ENCODE data around the gene ZNF331.

ZNF331 gene

DNA sequence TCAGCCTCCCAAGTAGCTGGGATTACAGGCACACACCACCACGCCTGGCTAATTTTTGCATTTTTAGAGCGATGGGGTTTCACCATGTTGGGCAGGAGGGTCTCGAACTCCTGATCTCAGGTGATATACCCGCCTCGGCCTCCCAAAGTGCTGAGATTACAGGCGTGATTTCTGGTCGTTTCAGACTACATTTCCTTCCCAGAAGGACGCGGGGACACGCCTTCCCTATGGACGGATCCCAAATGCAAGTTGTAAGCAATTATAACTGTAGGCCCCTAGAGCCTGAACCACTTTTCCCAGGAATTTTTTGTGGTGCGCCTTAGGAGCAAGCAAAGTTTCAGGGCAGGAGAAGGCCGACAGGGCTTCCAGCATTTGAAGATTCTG lies 17.8 kb upstream of the ZNF331 start:
- no peak for DNase-seq (ENCODE audit: low read depth, low spot score)
- peak overlapping the region; percentile 48 for H3K27ac ChIP-seq

DNA sequence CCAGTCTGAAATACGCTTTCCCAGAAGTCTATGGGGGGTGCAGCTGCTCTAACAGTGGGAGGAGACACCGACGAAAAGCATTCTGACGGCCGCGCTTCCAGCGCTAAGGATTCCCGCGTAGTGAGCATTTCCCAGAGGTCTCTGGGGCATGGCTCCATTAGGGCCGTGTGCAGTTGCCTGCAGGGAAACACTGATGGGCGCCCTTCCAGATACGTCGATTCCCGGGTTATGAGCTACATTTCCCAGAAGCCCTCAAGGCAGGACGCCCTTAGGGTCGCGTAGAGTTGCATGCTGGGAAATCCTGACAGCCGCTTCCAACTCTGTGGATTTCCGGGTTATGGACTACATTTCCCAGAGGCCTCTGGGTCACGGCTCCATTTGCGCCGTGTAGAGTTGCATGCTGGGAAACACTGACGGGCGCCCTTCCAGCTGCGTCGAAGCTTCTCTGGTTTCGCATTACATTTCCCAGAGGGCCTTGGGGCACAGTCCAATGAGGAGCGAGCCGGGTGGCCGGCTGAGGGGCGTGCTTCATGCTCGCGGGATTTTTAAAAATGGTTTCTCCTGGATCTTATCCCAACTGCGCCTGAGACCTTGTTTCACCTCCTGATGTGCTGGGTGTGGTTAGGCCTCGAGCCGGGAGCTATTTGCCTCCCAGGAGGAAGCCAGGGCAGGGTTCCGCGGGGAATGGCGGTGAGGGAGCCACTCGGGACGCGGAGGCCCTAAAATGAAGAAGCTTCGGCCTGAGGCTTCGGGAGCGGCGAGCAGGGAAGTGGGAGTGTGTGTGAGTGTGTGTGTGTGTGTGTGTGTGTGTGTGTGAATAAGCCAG lies 17.2 kb upstream of the ZNF331 start:
- peak overlapping the region; percentile 48 for H3K27ac ChIP-seq
- peak; percentile 81 for DNase-seq (ENCODE audit: low read depth, low spot score)

DNA sequence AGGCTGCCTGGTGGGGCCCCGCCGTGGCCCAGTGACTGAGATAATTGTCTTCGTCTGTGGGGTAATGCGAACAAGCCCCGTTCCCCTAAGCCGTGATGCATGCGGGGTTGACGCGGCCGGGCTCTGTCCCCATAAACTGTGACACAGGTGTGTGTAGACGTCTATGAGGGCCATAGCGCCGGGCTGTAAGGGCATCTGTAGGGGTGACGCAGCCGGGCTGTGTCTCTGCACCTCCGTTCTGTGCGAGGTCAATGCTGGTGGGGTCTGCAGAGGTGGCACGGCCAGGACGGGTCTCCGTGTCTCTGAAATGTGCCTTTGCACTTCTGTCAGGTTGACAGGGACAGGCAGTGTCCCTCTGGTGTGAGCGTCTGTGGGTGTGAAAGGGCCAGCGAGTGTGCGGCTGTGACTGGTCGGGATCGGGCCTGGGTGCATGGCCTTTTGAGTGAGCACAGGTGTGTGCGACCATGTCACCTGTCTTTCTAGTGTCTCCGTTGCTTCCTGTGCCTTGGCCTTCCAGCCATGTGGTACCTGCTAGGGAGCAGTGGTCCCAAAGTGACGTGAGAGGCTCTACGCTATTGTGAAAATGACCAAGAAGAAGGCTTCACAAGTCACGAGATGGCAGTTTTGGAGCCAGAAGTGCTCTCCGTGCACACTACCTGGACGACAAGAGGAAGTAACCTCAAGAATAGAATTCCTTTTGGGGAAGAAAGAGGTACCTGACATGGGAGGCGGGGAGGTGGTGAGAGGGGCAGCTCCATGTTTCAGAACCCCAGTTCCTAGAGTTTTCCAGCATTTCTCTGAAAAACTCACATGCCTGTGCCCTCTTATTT lies 16.4 kb upstream of the ZNF331 start:
- H3K27ac ChIP-seq: no peak overlapping the region
- DNase-seq (ENCODE audit: low read depth, low spot score): no peak

DNA sequence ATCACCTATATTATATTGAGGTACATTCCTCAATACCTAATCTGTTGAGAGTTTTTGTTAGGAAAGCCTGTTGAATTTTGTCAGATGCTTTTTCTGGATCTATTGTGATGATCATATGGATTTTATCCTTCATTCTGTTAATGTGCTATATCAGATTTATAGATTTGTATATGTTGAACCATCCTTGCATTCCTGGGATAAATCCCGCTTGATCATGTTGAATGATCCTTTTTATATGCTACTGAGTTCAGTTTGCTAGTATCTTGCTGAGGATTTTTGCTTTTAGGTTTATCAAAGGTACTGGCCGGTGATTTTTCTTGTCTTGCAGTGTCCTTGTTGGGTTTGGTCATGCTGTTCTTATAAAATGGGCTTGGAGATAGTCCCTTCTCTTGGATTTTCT lies 12.0 kb upstream of the ZNF331 start:
- no peak overlapping the region for H3K27ac ChIP-seq
- no peak for DNase-seq (ENCODE audit: low read depth, low spot score)

DNA sequence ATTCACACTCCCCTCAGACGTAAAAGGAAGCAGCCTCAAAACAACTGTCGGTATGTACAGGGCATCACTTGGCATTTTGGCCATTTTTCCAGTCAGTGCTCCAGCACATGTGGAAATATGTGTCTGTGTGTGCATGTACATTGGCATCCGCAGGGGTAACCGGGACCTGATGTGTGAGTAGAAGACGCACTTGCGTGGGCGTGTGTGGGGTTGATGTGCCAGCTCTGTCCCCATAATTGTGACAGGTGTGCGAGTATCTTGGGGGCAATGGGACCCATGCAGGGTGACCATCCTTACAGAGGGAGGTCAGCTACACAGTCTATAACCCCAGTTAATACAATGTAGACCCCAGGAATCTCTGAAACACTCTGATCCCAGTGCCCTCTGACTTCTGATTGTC lies 7.3 kb upstream of the ZNF331 start:
- no peak overlapping the region for H3K27ac ChIP-seq
- DNase-seq (ENCODE audit: low read depth, low spot score): no peak

DNA sequence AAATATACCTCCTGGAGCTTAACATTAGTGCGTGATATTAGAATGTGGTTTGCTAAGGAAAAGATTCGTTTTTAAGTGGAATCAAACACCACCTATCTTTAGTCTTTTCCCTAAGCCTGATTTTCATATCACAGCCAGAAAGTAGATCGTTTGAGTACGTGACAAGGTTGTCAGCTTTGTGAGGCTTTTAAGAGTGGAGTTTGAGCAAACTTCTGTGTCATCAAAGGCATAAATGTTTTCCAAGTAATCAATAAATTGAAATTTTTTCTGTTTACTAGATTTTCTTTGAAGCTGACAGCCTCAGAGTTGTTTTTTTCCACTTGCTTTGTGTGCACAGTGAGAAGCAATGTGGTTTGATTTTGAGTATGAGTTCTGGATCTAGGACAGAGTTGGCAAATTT lies 6.5 kb upstream of the ZNF331 start:
- no peak for DNase-seq (ENCODE audit: low read depth, low spot score)
- no peak overlapping the region for H3K27ac ChIP-seq

DNA sequence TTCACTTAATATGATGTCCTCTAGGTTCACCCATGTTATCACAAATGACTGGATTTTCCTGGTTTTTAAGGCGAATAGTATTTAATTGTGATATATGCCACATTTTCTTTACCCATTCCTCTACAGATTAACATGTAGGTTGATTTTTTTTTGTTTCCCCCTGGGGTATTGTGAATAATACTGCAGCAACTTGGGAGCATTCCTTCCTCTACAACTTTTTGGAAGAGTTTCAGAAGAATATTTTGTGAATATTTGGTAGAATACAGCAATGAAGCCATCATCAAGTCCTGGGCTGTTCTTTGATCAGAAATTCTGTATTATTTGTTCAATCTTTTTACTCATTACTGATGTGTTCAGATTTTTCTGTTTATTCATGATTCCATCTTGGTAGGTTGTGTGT lies 5.6 kb upstream of the ZNF331 start:
- no peak for DNase-seq (ENCODE audit: low read depth, low spot score)
- H3K27ac ChIP-seq: no peak overlapping the region

DNA sequence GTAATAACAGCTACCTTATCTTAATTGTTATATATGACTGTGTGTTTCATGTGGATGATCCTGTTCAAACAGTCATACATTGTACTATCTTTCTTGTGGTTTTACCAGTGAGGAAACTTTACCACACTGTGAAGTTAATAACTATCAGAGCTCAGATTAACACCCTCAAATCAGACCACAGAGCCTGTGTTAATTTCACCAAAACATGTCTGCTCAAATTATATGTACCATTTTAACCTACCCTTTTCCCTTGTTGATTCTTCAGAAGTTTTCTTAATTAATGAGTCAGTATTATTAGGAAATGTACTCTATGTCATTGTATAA lies 1.8 kb upstream of the ZNF331 start:
- no peak for DNase-seq (ENCODE audit: low read depth, low spot score)
- no peak overlapping the region for H3K27ac ChIP-seq

DNA sequence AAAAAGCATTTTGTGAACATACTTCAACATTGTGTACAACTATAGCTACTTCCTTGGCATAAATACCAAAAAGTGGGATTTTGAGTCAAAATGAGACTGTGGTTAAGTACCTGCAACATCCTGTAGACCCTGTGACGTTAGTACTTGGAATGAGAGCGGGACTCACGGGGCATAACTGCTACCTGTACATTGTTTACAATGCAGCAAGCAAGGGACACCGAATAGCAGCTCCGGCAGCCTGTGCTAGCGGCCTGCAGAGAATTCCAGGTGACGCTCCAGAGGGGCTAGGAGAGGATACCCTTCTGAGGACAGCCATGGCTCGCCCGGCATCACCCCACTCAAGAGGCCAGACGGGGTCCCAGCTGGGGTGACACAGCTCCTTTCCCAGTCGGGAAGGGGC lies 824 bp upstream of the ZNF331 start:
- DNase-seq (ENCODE audit: low read depth, low spot score): no peak
- no peak overlapping the region for H3K27ac ChIP-seq

DNA sequence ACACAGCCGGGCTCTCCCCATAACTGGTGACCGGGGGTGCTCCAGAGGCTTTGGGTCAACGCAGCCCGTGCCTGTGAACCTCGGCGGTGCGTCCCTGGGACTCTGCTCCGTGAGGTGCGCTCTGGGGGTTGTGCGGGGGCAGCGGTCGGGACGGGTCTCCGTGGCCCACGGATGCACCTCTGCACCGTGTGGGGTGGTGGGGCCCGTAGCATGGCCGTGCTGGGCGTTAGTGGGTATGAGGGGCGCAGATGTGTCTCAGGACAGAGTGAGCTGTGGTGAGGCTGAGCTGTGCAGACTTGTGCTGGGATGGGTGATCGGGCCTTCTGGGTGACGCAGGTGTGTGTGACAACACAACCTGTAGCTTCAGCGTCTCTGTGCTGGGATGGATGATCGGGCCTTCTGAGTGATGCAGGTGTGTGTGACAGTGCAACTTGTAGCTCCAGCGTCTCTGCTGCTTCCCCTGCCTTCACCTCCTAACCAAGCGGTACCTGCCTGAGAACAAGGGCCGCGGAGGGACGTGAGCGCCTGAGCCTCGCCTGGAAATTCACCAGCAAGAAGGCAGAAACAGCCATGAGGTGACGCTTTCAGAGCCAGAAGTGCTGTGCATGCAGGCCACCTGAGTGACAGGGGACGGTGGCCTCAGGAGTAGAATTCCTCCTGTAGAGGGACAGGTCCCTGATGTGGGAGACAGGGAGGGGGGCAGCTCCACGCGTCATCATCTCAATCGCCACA lies 599 bp downstream of the ZNF331 start:
- no peak overlapping the region for H3K27ac ChIP-seq
- no peak for DNase-seq (ENCODE audit: low read depth, low spot score)

DNA sequence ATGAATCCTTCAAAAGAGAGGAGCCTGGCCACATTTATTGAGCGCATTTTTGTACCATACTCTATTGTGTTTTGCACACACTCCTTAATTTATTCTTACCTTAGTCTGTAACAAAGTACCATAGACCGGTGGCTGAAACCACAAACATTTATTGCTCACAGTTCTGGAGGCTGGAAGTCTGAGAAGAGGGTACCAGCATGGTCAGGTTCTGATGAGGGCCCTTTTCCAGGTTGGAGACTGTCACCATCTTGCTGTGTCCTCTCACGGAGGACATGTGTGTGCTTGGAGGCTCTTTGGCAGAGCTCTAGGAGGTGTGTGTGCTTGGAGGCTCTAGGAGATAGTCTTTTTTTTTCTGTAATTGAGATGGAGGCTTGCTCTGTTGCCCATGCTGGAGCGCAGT lies 2.1 kb downstream of the ZNF331 start:
- DNase-seq (ENCODE audit: low read depth, low spot score): no peak
- no peak overlapping the region for H3K27ac ChIP-seq

DNA sequence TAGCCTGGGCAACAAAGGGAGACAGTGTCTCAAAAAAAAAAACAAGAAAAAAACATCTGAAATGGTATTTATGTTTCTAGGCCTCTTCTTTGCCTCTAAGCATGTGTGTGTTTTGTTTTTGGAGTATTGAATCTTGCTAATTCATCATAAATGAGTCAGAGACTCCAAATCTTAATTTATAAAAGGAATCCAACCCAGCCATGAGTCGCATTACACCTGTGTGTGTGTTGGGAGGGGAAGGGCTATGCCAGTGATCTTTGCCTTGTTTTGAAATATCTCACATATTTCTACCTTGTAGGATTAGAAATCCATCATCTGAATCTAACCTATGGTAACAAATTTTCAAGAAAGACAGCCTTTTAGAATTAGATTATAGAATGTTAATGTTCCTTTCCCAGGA lies 4.0 kb downstream of the ZNF331 start:
- DNase-seq (ENCODE audit: low read depth, low spot score): no peak
- peak overlapping the region; percentile 32 for H3K27ac ChIP-seq

DNA sequence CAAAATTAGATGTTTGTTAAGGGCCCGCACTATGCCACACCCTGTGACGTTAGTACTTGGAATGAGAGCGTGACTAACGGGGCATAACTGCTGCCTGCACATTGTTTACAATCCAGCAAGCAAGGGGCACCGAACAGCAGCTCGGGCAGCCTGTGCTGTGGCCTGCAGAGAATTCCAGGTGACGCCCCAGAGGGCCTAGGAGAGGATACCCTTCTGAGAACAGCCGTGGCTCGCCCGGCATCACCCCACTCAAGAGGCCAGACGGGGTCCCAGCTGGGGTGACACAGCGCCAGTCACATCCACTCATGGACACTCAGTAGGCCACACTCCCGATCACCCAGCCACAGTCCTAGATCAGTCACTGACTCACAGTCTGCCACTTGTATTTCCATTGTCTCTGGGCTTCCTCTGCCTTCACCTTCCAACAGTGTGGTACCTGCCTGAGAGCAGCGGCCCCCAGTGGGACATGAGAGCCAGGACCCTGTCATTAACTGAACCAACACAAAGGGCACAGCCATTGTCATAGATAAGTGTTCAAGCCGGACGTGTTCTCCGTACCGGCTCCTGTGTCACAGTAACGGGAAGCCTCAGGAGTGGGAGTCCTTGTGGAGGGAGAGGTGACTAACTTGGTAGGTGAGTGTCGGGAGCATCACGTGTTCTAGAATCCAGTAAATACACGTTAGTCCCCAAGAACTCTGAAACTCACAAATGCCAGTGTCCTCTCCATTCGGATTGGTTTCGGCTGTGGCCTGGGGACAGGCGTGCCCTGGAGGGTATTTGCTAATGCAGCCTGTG lies 7.5 kb downstream of the ZNF331 start:
- H3K27ac ChIP-seq: peak overlapping the region; percentile 82
- DNase-seq (ENCODE audit: low read depth, low spot score): peak; percentile 33

DNA sequence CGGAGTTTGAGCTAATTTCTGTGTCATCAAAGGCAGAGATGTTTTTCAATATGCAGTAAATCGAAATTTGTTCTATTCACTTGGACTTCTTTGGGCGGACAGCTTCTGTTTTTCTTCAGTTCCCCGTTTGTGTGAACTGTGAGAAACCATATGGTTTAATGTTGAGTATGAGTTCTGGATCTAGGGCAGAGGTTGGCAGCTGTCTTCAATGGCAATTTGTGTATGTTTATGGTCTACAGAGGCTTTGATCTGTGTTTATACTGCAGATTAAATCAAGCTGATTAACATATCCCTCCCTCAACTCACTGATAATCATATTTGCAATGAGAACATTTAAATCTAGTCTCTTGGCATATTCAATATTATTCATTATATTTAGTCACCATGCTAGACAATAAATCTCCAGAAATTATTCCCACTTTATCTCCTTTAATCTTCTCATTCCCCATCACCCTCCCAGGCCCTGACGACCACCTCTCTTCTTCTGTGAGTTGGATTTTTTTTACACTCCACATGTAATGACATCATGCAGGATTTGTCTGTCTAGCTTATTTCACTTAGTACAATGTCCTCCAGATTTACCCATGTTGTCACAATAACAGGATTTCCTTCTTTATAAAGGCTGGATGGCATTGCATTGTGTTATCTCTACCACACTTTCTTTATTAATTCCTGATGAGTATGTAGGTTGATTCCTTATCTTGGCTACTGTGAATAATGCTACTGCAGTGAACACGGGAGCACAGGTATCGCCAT lies 9.0 kb downstream of the ZNF331 start:
- DNase-seq (ENCODE audit: low read depth, low spot score): no peak
- peak overlapping the region; percentile 82 for H3K27ac ChIP-seq

DNA sequence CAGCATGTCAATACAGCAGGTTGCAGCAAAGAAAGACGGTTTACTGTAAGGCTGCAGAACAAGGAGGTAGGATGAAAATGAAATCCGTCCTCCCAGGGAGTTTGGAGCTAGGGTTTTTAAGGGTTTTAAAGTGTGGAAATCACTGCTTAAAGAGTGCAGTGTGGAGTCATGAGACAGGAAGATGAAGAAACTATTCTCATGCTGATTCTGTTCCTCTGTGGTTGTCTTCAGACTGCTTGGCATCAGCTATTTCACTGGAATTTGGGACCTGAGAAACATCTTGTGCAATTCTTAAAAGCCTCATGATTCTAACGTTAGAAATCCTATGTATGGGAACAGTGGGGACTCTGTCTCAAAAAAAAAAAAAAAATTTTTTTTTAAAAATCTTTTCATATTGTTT lies 11.4 kb downstream of the ZNF331 start:
- DNase-seq (ENCODE audit: low read depth, low spot score): no peak
- peak overlapping the region; percentile 29 for H3K27ac ChIP-seq

DNA sequence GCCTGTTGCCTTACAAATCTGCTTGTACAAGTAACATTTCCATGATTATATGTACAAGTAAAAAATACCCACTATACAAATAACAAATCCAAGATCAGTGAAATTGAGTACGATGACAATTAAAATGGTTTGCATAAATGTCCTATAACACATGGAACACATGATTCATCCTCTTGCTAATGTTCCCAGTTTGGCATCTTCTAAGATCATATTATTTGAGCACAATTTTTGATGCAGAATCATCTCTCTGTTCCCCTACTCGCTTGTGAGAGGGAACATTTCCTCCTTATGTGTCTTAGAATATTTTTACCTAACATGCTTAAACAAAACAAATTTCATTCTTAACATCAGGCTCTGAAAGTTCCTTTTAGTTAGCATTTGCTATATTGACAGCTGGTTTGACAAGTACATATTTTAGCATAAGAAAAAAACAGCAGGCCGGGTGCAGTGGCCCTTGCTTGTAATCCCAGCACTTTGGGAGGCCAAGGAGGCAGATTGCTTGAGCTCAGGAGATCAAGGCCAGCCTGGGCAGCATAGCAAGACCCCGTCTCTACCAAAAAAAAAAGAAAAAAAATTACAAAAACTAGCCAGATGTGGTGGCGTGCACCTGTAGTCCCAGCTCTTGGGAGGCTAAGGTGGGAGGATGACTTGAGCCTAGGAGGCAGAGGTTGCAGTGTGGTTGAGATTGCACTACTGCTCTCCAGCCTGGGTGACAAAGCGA lies 14.2 kb downstream of the ZNF331 start:
- no peak overlapping the region for H3K27ac ChIP-seq
- no peak for DNase-seq (ENCODE audit: low read depth, low spot score)

DNA sequence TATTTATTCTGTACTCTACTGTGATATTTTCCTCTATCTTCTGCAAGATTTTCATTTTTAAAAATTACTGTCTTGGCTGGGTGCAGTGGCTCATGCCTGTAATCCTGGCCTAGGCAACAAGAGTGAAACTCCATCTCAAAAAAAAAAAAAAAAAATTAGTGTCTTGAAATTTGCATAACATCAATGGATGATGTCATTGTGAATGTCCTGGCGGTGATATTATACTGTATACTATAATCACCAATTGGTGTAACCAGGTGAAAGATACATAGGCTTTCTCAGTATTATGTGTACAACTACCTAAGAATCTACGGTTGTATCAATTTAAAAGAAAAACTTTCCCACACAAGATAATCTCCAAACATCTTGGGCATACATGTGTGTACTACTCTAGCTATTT lies 15.2 kb downstream of the ZNF331 start:
- H3K27ac ChIP-seq: peak overlapping the region; percentile 31
- DNase-seq (ENCODE audit: low read depth, low spot score): no peak

DNA sequence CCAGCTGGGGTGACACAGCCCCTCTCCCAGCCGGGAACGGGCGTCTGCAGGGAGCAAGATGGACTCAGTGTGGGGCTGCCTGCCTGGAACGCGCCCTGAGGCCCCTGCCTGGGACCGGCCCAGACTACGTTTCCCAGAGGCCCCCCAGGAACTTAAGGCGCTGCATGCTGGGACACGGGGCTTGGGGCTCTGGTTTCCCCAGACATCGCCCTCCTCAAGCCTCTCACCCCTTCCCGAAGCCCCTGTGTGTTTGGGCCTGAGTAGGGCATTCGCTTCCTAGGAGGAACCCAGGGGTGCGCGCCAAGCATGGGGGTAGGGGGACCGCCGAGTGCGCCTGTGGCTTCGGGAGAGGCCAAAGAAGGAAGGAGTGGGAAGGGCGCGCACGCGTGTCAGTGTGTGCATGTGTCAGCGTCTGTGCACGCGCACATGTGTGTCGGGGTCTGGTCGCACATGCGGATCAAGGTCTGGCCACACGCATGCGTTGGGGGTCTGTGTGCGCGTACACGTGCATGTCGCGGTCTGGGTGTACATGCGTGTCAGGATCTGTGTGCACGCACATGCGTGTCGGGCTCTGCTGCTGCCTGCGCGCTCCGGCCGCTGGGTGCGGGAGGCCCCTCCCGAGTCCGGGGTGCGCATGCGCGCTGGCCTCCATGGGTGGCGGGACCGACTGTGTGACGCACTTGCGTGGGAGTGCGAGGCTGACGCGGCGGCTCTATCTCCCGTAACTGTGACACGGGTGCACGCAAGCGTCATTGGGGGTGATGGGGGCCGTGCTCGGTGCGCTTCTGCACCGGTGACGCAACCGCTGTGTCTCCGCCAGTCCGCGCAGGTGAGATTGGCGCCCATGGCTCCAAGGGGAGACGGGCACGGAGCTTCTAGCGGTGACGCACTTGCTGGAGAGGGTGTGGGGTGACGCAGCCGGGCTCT lies 16.2 kb downstream of the ZNF331 start:
- DNase-seq (ENCODE audit: low read depth, low spot score): peak; percentile 24
- peak overlapping the region; percentile 31 for H3K27ac ChIP-seq
